Measurements from ENCODE around the gene ROBO2.
A peak's percentile ranks its signal among the peaks of the same experiment; 100 is the strongest.

The ROBO2 gene

DNA sequence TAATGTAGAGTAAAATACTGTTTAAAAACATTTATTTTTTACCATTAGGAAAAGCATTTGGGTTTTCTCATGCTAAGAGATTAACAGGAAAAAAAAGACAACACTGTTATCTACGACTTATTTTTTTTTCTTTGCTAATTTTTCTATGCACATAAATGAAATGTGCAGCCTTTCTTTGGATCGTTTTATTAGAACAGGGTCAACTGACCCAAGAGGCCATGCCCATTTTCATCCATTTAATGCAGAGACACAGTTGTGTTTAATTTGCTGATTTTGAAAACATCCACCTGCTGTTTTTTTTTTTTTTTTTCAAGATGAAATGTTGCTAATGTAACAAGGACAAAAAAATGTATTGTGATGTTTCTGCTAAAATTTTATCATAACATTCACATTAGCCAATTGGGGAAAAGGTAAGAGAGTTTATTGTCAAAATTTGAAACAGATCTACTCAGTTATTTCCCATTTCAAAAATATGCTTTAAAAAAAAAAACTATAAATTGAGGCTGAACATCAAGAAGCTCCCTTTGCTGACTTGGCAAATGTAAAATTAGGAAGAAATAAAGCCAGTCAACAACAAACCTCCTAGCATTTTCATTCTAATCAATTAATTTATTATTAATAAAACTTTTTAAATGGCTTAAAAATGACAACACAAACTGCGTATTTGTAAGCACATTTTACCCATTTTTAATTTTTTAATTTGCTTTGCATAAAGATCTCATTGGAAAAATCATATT, 485.2 kb downstream of the ROBO2 start:
- DNase-seq, result peak; percentile 38

DNA sequence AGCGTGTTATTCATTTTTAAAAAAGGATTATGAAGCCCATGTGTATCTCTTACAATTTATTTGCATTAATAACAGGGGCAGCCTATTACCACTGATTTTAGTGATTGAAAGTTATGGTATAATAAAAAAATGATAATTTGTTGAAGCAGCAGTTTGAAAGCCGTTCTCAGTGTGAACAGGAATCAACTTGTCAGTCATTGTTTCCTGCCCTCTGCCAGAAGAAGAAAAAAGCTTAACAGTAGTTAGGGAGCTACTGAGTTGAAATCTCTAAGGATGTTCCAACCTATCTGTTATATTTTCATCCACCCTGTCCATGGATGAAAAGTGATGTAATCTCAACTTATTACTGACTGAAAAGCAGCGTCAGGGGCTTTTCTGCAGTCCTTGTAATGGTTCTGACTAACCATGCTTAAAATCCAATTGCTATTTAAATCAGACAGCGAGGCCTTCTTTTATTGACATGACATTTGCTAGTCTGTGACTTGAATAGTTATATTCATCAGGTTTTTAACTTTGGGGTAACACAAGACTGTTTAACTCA, 486.7 kb downstream of the ROBO2 start:
- no peak for DNase-seq

- DNase-seq, result no peak
These were observed 489.6 kb downstream of the ROBO2 start for GRCh38 chr3:77529522-77529921.

GRCh38 chr3:77530870-77531269, 491.0 kb downstream of the ROBO2 start:
- no peak for DNase-seq

GRCh38 chr3:77535116-77535515, 495.2 kb downstream of the ROBO2 start:
- DNase-seq, result no peak

DNA sequence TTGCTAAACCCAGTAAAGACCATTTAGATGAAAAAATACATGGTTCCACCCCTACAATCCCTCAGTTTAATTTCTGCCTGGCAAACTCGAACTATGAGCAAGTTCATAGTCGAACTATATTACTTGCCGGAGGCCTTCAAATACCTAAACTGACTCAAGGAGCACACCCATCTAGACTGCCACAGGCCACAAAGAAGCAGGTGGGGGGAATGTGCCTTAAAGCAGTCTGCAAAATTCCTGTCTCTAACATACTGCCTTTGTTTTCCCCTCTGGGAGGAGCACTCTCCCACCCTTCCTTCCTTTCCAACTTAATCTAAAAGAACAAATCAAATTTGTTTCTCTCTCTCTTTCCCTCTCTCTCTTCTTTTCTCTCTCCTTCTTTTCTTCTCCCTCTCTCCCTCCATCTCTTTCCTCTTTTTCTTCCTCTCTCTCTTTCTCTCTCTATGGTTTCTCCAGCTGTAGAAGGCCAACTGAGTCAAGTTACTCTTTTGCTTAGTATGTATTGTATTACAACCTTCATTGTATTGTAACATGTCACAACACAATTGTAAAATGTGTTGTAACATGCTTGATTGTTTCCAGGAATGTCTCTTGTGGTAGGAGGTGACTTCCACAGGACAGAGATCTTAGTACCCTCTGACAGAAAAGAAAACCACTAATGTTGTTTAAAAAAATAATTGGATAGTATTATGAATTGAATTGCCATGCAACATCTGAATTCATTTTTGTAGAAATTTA, 496.3 kb downstream of the ROBO2 start:
- DNase-seq, result no peak

DNA sequence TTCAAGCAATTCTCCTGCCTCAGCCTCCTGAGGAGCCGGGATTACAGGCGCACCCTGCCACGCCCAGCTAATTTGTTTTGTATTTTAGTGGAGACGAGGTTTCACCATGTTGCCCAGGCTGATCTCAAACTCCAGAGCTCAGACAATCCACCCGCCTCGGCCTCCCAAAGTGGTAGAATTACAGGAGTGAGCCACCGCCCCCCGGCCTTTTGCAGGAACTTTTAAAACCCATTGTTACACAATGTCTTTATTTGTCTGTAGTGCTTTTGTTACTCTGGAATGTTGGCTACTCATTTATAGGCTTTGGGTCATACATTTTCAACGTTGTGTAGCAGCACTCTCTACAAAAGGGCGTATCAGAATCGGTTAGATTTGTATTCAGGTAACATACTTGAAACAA, 499.1 kb downstream of the ROBO2 start:
- no peak for DNase-seq

DNA sequence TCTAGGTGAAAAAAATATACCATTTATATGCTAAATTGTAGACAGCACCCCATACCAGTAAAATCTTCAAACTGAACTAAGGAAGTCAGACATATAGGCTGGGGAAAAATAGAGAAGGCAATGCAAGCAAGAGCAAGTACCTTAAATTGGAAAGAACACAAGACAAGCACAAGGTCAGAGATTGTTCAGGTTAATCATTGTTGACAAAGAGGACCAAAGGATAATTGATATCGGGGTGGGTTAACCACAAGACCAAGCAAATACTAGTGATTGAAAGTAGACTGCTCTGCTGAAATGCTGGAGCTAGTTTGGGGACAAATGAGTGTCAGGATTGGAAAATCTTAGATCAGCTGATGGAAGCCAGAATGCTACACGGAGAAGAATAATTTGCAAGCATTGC, 499.8 kb downstream of the ROBO2 start:
- no peak for DNase-seq

- no peak for DNase-seq
These were observed 501.5 kb downstream of the ROBO2 start for GRCh38 chr3:77541203-77541922.

GRCh38 chr3:77546246-77546645, 506.3 kb downstream of the ROBO2 start:
- DNase-seq, result no peak

GRCh38 chr3:77549034-77549433, 509.1 kb downstream of the ROBO2 start:
- DNase-seq, result no peak

DNA sequence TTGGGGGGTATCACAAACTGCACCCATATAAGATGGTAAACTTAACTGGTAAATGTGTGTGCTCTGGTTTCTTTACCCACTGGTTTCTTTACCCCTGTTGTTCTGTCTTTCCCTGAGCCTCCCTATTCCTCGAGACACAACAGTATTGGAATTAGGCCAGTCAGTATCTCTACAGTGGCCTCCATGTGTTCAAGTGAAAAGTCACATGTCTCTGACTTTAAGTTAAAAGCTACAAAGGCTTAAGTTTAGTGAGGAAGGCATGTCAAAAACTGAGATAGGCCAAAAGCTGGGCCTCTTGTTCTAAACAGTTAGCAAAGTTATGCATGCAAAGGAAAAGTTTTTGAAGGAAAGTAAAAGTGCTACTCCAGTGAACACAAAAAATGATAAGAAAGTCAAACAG, 513.3 kb downstream of the ROBO2 start:
- no peak for DNase-seq

DNA sequence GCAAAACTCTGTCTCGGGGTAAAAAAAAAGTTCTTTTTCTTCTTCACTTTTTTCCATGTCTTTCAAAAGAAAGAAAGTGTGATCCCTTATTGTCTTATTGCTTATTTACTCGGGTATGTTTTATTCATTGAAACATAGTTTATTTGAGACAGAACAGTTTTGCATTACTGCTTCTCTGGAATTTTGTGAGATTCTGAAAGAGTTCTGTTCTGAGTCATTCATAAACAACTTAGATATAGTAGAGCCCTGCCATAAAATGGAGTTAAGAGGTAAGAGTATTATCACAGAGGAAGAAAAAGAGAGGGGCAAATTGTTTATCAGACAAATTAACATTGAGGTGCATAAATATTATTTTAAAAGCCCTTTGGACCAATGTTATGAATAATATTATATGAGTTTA, 522.2 kb downstream of the ROBO2 start:
- DNase-seq, result no peak

- DNase-seq, result peak; percentile 5
These were observed 523.1 kb downstream of the ROBO2 start for GRCh38 chr3:77563012-77563411.

- DNase-seq, result no peak
These were observed 526.2 kb downstream of the ROBO2 start for GRCh38 chr3:77566055-77566454.

GRCh38 chr3:77571971-77572715, 532.2 kb downstream of the ROBO2 start:
- DNase-seq, result no peak

DNA sequence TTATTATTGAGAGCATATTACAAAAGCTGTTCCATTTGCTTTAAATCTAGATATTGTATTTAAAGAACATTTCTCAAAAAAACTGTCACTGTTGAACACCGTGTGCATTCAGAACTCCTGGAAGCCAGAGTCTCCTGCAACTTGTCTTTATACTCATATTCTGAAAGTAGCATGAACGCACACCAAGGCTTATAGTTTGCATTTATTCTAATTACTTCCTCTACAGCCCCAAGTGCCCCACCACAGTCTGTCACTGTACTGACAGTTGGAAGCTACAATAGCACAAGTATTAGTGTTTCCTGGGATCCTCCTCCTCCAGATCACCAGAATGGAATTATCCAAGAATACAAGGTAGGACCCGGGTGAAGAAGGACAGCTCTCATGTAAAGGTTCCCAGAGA, 537.4 kb downstream of the ROBO2 start:
- no peak for DNase-seq

DNA sequence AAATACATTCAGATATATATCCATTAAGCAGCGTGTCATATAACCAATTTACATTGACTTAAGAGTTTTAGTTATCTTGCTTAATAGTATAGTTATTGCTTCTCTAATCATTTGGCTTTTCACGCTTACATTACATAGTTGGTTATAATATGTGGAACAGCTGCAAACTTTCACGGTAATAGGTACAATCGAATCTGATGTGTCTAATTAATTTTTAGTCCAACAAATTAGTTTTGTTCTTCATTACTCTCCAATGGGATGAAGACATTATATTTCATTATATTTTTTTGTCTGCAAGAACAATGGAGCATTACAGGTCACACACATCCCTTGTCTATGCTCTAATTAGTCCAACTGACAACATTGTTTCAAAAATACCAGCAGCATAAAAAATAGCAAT, 546.3 kb downstream of the ROBO2 start:
- no peak for DNase-seq

GRCh38 chr3:77588863-77589262, 549.0 kb downstream of the ROBO2 start:
- DNase-seq, result no peak

- DNase-seq, result no peak
These were observed 550.3 kb downstream of the ROBO2 start for GRCh38 chr3:77590191-77590590.

DNA sequence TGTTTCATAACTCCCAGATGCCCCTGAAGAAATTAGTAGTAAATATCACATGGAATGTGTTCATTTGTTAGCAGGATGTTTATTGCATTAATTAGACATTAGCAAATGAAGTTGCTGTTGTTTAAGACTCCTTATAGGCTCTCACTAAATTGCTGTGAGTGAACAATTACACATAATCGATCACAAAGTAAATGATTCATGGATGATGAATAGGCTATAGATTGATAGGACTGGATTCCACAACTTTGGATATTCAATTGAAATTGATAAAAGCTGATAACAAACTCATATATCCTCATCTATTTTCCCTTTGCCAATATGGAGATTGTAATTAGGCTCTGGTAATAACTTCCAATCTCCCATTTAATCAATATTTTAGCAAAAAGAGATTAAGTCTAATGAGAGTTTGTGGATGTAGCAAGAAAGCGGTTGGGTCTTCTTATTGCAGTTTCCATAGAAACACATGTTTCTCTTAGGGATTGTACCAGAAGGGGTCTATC, 555.5 kb downstream of the ROBO2 start:
- no peak for DNase-seq

DNA sequence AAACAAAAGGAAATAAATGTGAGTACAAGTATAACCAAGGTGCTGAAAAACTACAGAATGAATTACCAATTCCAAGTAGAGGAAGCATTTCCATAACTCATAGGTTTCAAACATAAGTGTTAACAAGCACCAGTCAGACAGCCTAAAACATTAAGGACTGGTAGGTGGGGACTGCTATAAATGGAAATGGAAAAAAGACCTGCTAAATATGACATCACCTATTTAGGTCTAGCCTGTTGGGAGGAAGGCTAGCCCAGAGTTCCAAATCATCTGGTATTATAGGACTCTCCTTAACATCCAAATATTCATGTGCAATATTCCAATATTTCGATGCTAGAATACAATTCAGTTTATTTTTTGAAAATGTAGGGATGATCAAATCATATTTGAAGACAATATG, 560.0 kb downstream of the ROBO2 start:
- no peak for DNase-seq

Measured in DMS79 treated with DMSO at 0.1 percent for 48 hours (cell line).